Neutrophil (primary cell): ENCODE data around the gene C22orf31.

Source experiments
- H3K27ac ChIP-seq: fragments of 200-600 bp; sonication (generic); 2 replicates; pipeline ENCODE4 v1.5.1; 2016; ENCODE audit warnings: mild to moderate bottlenecking, moderate library complexity
- H3K27me3 ChIP-seq: fragments of 200-600 bp; sonication (generic); 2 replicates; pipeline ENCODE4 v1.6.0; 2016; ENCODE audit warnings: mild to moderate bottlenecking
- H3K36me3 ChIP-seq: fragments of 200-600 bp; sonication (generic); 2 replicates; pipeline ENCODE4 v1.5.1; 2017
- H3K4me1 ChIP-seq, 2 experiments: fragments of 200-600 bp in 1 of 2; sonication (generic) in 1 of 2; 1 replicate in 1 of 2; 2 replicates in 1 of 2; pipeline versions ENCODE4 v1.5.1 to v1.6.1; 2013 to 2016; ENCODE audit warnings: low read depth in 1 of 2, low read length in 1 of 2, mild to moderate bottlenecking in 1 of 2, moderate library complexity in 1 of 2; ENCODE audit not compliant: control insufficient read depth in 1 of 2, insufficient read depth in 1 of 2
- H3K4me3 ChIP-seq, 2 experiments: fragments of 200-600 bp in 1 of 2; sonication (generic) in 1 of 2; 1 replicate in 1 of 2; 2 replicates in 1 of 2; pipeline ENCODE4 v1.5.1; 2013 to 2016; ENCODE audit warnings: low read depth in 1 of 2, low read length in 1 of 2, mild to moderate bottlenecking in 1 of 2, moderate library complexity in 1 of 2
- H3K9me3 ChIP-seq: fragments of 200-600 bp; sonication (generic); 2 replicates; pipeline ENCODE4 v1.5.1; 2016
- CTCF ChIP-seq: fragments of 200-600 bp; sonication (generic); IDR thresholded peaks from 2 replicates; pipeline ENCODE4 v1.5.1; 2016; ENCODE audit warnings: antibody characterized with exemption

Gene C22orf31

DNA sequence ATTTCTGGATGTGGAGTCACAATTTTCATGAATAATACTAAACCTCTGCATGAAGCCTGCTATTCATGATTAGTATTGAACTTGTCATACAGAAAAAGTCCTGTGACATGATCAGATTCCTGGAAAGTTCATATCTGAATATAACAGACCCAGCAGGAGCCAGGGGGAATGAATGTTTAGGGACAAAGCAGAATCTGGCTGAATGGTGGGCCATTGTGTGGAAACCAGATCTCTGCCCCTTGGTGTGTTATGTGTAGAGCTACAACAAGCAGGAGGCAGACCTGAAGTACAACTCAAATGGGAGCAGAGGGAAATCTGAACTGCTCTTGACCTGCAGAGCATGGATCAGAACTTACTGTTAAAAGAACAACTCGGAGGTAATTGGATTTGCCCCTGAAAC lies 41.5 kb upstream of the C22orf31 start:
- Histone ChIP-seq H3K4me3 (no peak overlapping the region), H3K9me3 (no peaks in the 10 kb centered on the region), H3K27me3 (no peaks in the 10 kb centered on the region), H3K4me1 (no peaks in the 10 kb centered on the region), H3K27ac (no peak overlapping the region), H3K36me3 (no peaks in the 10 kb centered on the region)
- TF ChIP-seq CTCF, result no peak

DNA sequence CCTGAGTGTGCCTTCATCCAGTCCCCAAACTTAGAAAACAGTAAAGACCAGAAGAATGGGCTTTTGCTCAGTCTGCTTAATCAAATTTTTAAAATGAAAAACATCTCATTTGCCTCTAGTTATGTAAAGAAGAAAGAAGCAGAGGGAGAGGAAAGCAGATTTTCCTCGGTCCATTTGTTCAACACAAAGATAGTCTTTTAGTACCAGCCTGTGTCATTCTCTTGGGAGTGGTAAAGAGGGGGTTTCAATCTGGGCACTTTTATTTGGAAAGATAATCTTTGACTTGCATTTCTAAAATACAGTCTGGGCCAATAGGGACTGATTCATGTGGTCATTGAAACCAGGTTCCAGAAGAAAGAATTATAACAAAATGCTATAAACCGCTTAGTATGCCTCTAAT lies 40.7 kb upstream of the C22orf31 start:
- no peak for TF ChIP-seq CTCF
- no peaks in the 10 kb centered on the region for H3K27me3 ChIP-seq
- H3K27ac ChIP-seq, result no peak overlapping the region
- no peaks in the 10 kb centered on the region for H3K4me1 ChIP-seq
- H3K36me3 ChIP-seq, result no peaks in the 10 kb centered on the region
- H3K4me3 ChIP-seq, result no peak overlapping the region
- no peaks in the 10 kb centered on the region for H3K9me3 ChIP-seq

DNA sequence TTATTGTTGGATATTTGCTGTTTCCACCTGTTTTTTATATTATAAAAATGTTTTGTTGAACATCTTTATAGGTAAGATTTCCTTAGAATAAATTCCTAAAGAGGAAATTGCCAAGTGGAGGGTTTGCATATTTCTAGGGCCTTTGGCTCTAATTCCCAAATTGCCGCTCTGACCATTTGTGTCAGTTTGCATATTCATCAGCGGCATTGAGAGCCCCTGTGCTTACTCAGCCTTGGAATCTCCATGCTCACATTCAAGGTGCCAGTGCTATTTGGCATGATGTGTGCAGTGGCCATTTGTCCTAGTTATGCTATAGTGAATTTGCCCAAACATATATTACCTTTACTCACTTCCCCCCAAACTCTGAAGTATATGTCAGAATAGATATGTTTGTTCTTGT lies 36.7 kb upstream of the C22orf31 start:
- H3K9me3 ChIP-seq, result no peaks in the 10 kb centered on the region
- TF ChIP-seq CTCF, result no peak
- no peaks in the 10 kb centered on the region for H3K36me3 ChIP-seq
- no peak overlapping the region for H3K4me3 ChIP-seq
- no peaks in the 10 kb centered on the region for H3K4me1 ChIP-seq
- H3K27me3 ChIP-seq, result peaks cover 8% of the 10 kb centered on the region
- H3K27ac ChIP-seq, result no peak overlapping the region

DNA sequence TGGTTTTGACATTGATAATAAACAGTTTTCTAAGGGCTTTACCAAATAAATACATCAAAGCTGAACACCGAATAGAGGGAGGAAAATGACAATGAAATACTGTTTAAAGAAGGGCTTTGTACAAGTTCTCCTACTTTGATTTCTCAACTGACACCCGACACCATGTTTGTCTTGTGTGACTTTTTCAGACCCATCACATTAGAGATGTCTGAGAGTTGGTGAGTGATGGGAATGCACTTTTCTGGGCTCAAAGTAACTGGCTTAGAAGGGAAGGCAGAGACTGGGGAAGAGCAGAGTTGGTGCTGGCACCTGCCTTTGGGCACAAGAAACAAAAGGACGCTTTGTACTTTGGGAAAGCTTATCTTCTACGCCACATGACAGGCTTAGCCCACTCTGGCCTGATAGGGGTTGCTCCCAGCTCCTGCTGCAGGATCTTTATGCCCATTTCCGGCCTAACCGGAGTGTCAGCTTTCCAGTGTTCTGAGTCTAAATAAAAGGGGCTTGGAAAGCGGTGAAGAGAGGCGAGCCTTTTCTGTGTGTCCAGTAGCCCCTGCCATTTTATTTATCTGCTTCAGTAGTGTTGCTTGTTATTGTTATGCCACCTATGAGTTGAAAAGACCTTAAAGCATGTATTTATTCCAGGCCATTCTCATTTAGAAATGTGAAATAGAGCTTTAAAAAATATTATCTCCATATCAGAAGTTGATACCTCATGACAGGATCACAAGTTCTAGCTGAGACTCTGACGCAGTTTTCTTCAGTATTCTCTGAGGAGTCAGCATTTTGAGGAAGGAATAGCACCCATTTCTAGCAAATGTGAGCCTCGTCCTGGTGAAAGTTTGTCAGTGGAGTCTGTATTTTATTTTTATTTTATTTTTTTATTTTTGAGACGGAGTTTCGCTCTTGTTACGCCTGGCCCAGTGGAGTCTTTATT lies 35.4 kb upstream of the C22orf31 start:
- no peak for TF ChIP-seq CTCF
- Histone ChIP-seq H3K27me3 (peaks cover 12% of the 10 kb centered on the region), H3K27ac (no peak overlapping the region), H3K36me3 (no peaks in the 10 kb centered on the region), H3K9me3 (no peaks in the 10 kb centered on the region), H3K4me1 (peaks cover 0 to 3% of the 10 kb centered on the region in 2 experiments), H3K4me3 (no peak overlapping the region)

- Histone ChIP-seq H3K36me3 (no peaks in the 10 kb centered on the region), H3K4me3 (no peak overlapping the region), H3K27me3 (peaks cover 16% of the 10 kb centered on the region), H3K9me3 (no peaks in the 10 kb centered on the region), H3K27ac (no peak overlapping the region), H3K4me1 (peaks cover 0 to 5% of the 10 kb centered on the region in 2 experiments)
- no peak for TF ChIP-seq CTCF
Observed at GRCh38 chr22:29095459-29095858, 33.8 kb upstream of the C22orf31 start.
